Measurements from ENCODE around the gene BANF2. TPM values are rescaled to one million over a fixed set of nuclear protein-coding genes. Genes with fewer than 3 reads are reported as not detected.

BANF2 gene
- total and polyA plus RNA-seq, 2 of the 13 experiments (the other 11 are each of a cell fraction or from before 2014, with no cell fraction given), result 0.35 TPM; not detected in 1

- TF ChIP-seq HOXA3 (CRISPR knock-in tag; IDR thresholded peaks at IDR 0.05) (peak; percentile 85), ZNF430 (CRISPR knock-in tag; IDR thresholded peaks at IDR 0.05) (no peak), ZBTB49 (CRISPR knock-in tag; IDR thresholded peaks at IDR 0.05; ENCODE audit: borderline replicate concordance) (no peak), BRF2 (CRISPR knock-in tag; IDR thresholded peaks at IDR 0.05) (no peak), SALL1 (CRISPR knock-in tag; IDR thresholded peaks at IDR 0.05) (peak; percentile 86), MYC (CRISPR knock-in tag; IDR thresholded peaks at IDR 0.05; ENCODE audit: borderline replicate concordance) (peak; percentile 58; the same call in 1 of the 2 replicates), ZNF569 (CRISPR knock-in tag; IDR thresholded peaks at IDR 0.05; ENCODE audit: borderline replicate concordance) (no peak), DMAP1 (CRISPR knock-in tag; IDR thresholded peaks at IDR 0.05) (no peak; the same call in 1 of the 2 replicates), THRA (CRISPR knock-in tag; IDR thresholded peaks at IDR 0.05; ENCODE audit: borderline replicate concordance) (no peak; the same call in none of the 2 replicates), ZNF615 (CRISPR knock-in tag; IDR thresholded peaks at IDR 0.05; ENCODE audit: borderline replicate concordance) (peak; percentile 44; the same call in 1 of the 2 replicates), CBX2 (IDR thresholded peaks at IDR 0.05; ENCODE audit: low read depth, low read length) (no peak), CBX2 (CRISPR knock-in tag; IDR thresholded peaks at IDR 0.05; ENCODE audit: low read depth) (no peak), FLYWCH1 (CRISPR knock-in tag; IDR thresholded peaks at IDR 0.05) (no peak), XRCC5 (optimal IDR thresholded peaks at IDR 0.05; ENCODE audit: low read length) (peak; percentile 61), ZNF724P (CRISPR knock-in tag; IDR thresholded peaks at IDR 0.05; ENCODE audit: borderline replicate concordance) (peak; percentile 62; the same call in 1 of the 2 replicates), ELF4 (CRISPR knock-in tag; IDR thresholded peaks at IDR 0.05; ENCODE audit: borderline replicate concordance) (0 out of 2 replicates have a peak, but pooled peaks have one; percentile 47), MAFF (IDR thresholded peaks at IDR 0.05; ENCODE audit: low read depth, low read length) (no peak), MNT (IDR thresholded peaks at IDR 0.05) (no peak)
These were observed 19.6 kb upstream of the BANF2 start (continued) for GRCh38 chr20:17679941-17680835.

Data from HepG2 (cell line).